ENCODE data around the gene CNN3.
"Not testable (repeated sequence)": the region's sequence is repeated elsewhere in the genome, so short reads cannot be mapped to it uniquely, and the experiment has no call there.

CNN3 gene

DNA sequence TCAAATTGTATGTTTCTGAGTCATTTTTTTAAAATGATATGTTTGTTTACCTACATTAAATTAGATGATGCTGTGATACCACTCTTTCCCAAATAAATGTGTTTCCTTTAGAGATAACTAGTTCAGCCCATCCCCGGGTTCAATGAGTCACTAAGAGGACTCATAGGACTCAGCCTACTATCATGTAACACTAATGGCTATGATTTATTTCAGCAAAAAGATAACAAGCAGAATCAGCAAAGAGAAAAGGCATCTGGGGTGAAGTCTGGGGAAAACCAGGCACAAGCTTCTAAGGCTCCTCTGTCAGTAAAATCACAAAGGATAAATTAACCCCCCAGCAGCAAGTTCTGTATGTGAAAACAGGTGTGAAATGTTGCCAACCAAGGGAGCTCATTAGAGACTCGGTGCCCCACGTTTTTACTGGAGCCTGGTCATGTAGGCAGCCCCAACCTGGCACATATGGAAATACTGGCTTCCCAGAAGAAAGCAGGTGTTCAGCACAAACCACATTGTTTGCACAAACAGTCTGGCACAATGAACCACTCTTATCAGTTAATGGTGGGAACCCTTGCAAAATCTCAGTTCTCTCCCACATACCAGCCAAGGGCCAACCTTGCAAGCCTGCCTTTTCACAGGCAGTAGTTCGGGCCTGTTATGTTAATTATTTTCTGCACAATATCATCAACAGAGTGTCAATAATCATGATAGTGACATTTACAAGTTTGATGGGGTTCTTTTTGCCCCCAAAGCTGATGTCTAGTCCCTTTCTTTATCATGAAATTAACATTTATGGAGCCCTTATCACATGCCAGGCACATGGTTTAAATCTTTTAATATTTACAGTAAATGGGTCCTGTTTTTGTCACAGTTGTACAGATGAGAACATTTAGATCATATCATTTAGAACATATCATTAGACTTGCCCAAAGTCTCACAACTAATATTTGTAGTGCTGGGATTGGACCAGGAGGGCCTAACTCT lies 23.1 kb upstream of the CNN3 start:
- no peak for DNase-seq

DNA sequence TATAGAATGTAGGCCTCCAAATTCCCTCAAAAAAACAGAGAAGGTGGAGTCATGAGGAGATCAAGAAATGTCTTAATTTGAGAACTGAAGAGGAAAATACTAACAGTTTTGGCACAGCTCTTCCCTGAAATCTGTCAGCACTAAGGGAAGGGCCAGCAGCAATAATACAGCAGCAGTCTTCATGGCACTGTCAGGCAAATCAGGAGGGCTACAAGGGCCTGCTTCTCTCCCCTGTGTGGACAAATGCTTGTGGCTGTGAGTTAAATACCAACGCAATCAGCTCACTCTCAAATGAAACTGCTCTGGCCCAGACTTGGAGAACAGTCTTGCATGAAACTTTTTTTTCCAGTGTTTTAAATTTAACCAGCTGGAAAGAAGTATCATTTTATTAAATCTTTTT lies 20.5 kb upstream of the CNN3 start:
- DNase-seq, result no peak

DNA sequence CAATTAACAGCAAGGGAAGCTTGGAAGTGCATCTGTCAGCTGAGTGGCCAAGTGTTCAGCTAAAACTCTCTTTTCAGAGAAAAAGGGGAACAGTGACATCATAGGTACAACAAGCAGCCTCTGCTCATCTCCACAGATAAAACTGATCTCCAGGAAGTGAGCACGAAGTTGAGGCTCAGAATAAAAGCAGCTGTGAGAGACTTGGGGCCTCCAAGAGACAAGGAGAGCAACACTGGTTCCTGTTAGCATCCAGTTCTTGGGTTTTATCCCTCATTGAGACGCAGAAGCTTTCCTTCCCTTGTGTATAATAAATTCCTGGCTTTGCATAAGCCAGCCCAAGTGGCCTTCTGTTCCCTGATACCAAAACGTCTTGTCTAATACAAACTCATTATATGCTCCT lies 20.0 kb upstream of the CNN3 start:
- no peak for DNase-seq

- DNase-seq, result no peak
Measured at GRCh38 chr1:94942171-94943128, 15.5 kb upstream of the CNN3 start.

GRCh38 chr1:94941480-94941879 lies 14.6 kb upstream of the CNN3 start:
- DNase-seq, result not testable (repeated sequence)

- no peak for DNase-seq
Measured at GRCh38 chr1:94940738-94941137, 13.8 kb upstream of the CNN3 start.

DNA sequence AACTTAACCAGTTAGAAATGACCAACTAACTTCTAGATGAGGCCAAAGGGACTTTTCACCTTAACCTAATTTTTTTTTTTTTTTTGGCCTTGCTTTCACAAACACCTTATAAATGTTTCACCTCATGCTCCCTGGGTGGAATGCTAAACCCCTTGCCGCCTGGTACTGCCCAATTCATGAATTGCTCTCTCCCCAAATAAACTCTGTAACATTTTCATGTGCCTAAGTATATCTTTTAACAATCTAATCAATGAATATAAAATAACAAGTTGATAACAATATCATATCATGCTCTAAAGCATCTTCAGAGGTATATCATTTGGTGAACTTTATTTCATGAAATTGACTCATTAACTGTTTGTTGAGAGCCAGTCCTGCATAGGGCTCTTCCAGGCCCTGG lies 10.9 kb upstream of the CNN3 start:
- no peak for DNase-seq

GRCh38 chr1:94936861-94937620 lies 10.1 kb upstream of the CNN3 start:
- no peak for DNase-seq

GRCh38 chr1:94935476-94935875 lies 8.6 kb upstream of the CNN3 start:
- DNase-seq, result no peak

GRCh38 chr1:94935034-94935433 lies 8.1 kb upstream of the CNN3 start:
- DNase-seq, result no peak

DNA sequence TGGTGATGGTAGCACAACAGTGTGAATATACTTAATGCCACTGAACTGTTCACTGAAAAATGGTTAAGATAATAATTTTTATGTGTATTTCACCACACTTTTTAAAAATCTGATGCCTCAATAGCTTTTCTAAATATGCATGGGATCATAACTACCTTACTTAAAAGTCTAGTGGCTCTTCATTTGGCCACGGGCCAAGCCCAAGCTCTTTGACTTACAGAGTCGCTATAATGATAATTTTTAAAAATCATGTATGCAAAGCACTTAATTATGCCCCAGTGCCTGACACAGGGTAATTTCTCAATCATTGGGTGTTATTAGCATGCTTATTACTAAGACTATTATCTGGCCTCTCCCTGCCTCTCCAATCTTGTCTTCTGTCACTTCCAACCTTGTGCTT lies 7.6 kb upstream of the CNN3 start:
- DNase-seq, result no peak

DNA sequence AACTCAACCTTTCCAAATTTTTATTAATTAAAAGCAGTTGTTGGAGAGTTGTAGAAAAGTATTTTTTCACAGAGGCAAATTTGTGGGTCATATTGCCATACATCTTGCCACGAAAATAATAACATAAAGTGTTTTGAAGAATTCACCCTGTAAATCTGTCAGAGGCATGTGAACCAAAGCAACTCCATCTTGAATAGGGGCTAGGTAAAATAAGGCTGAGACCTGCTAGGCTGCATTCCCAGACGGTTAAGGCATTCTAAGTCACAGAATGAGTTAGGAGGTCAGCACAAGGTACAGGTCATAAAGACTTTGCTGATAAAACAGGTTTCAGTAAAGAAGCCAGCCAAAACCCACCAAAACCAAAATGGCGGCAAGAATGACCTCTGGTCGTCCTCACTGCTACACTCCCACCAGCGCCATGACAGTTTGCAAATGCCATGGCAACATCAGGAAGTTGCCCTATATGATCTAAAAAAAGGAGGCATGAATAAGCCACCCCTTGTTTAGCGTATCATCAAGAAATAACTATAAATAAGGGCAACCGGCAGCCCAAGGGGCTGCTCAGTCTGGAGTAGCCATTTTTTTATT lies 4.4 kb upstream of the CNN3 start:
- no peak for DNase-seq

DNA sequence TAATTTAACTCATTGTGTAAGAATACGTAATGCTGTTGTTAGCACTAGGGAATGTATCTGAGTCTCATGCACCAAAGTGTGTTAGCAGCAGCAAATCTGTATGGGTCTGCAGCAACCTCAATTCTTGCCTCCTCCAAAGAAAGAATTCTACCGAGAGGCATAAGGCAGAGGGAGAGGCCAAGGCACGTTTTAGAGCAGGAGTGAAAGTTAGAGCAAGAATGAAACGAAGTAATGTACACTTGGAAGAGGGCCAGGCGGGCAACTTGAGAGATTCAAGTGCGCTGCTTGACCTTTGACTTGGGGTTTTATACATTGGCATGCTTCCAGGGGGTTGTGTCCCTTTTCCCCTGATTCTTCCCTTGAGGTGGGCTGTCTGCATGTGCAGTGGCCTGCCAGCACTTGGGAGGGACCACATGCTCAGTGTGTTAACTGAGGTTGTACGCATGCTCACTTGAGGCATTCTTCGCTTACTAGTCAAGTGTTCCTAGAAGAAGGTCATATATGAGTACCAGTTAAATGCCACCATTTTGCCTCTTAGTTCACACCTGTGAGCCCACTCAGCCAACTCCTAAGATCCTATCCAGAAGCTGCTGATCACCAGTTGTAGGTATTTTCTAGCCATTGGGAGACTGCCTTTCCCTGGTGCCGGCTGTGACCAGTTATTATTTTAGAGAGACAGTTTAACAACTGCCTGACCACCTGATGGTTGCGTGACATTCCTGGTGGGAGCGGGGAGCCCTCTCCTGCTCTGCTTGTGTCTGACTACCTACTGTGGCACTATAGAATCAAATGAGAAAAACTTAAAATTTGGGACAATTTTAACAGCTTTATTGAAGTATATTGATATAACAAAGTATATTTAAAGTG lies 2.7 kb upstream of the CNN3 start:
- no peak for DNase-seq

- DNase-seq, result no peak
Measured at GRCh38 chr1:94928293-94928939, 1.5 kb upstream of the CNN3 start.

DNA sequence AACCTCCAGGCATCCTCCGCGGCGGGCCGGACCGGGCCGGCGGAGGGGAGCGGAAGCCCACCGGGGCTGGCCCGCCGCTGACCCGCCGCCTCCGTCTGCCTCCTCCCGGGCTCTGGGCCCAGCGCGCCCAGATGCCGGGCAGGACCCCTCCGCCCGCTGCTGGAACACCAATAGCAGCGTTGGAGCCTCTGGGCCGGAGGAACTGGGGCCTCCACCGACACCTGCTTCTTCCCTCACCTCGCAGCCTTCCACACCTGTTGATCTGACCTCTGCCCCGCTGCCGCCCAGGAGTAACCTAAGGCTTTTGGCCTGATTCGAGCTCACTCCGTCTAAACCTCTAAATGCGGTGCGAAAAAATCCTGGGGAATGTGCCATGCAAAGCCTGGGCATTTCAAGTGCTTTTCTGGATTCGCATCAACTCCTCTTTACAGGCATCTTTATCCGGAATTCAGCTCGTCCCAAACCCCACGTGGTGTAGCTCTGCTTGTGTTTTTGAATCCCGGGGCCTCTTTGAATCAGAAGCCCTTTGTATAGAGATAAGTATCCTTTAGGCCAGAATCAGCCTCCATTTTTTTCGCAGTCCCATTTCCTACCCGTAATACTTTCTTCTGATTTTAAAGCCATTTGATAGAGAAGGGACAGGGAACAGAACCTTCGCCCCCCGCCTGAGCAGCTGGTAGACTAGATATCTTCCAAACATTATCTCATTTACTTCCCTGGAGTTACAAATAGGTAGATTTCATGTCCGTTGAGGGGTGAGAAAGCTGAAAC lies 680 bp upstream of the CNN3 start:
- no peak for DNase-seq

DNA sequence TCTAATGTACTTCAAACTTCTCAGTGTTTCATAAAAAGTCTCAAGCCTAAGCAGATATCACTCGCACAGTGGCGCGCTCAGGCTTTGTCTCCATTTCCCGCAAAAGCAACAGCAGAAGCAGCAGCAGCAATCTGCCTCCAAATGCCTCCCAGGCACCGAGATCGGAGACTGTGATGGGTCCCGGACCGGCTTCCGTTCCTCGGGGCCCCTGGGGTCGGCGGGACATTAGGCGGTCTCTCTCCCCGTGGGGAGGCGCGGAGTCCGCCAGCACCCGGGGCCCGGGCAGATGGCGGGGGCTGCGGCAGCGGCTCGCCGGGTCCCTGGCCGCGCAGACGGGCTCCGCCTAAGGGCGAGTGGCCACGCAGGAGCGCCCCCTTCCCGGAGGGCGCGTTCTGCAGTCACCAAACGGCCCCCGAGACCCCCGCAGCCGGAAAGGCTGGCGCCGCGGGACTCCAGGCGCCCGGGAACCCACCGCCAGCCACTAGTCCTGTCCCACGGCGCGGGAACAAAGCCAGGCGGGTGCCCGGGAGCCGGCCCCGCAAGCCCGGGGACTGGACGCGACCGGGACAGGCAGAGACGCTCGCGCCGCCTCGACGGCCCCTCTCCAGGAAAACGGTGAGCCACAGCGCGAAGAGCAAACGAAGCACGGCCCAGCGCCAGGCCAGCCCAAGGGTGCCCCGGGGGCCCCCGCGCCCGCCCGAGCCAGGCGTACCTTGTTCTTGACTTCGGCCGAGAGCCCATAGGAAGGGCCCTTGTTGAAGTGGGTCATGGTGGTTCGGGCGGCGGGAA lies 590 bp downstream of the CNN3 start:
- peak; percentile 24 to 31 for DNase-seq

DNA sequence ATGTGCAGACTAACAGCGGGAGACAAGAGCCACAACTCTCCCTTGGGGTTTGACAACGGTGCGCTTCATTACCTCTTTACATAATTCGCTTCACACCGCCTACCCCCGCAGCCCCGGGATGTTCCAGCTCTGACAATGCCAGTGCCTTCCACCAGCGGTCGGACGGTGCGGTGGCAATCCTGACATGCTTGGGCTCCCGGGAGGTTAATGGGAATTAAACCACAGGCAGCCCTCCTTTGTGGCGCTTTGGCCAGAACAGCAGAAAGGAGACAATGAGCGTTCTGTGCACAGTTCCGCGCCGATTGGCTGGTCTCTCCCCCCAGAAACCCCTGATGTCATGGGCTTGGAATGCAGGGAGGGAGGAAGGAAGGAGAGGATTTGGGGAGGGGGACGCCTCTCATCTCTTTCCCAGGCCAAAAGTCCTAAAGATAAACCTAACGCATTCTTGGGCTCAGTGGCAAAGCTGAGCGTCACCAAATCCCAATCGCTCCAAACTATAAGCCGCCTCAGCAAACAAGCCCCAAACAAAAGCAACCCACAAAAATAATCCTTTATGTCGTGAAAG lies 1.3 kb downstream of the CNN3 start:
- DNase-seq, result peak; percentile 3 to 5

- DNase-seq, result no peak
Measured at GRCh38 chr1:94925004-94925403, 1.9 kb downstream of the CNN3 start.
